Large intestine (tissue), 3 donors: ENCODE results near the gene EFNB2. TPM values are rescaled to one million over a fixed set of nuclear protein-coding genes. Genes with fewer than 3 reads are reported as not detected.

Source experiments
- DNase-seq, 2 donors: peaks; one replicate each; pipeline versions ENCODE4 v3.0.0 to v3.0.0-alpha.2; 2013
- H3K27ac ChIP-seq: one replicate; pipeline ENCODE4 v1.5.1; 2013; ENCODE audit warnings: low read length
- H3K27me3 ChIP-seq: 2 replicates; pipeline ENCODE4 v1.6.1; 2013; ENCODE audit warnings: low read length; ENCODE audit not compliant: control insufficient read depth, insufficient read depth
- H3K36me3 ChIP-seq: 2 replicates; pipeline ENCODE4 v1.6.1; 2013; ENCODE audit warnings: low read length; ENCODE audit not compliant: control insufficient read depth, insufficient read depth
- H3K4me1 ChIP-seq: one replicate; pipeline ENCODE4 v1.6.1; 2013; ENCODE audit warnings: low read length; ENCODE audit not compliant: control insufficient read depth, insufficient read depth
- H3K4me3 ChIP-seq: one replicate; pipeline ENCODE4 v1.5.1; 2013; ENCODE audit warnings: low read length
- H3K9me3 ChIP-seq: one replicate; pipeline ENCODE4 v1.6.1; 2013; ENCODE audit warnings: mild to moderate bottlenecking, low read depth, low read length, moderate library complexity; ENCODE audit not compliant: control insufficient read depth
- WGBS: methylation state at CpG from one replicate; pipeline ENCODE4 v1.1.5; 2013; ENCODE audit warnings: low lambda C conversion rate; ENCODE audit not compliant: insufficient coverage; 5-methylcytosine and 5-hydroxymethylcytosine counted together
- polyA plus RNA-seq: library from polyadenylated mRNA; unstranded; fragments of 120-200 nt; gene quantifications from one replicate; pipeline ENCODE4 v1.2.1, GENCODE V29; 2013

Gene EFNB2
- polyA plus RNA-seq, 1 donor, result 28.8 TPM

- peaks cover 32% of the 10 kb centered on the region for H3K4me1 ChIP-seq
- no peaks in the 10 kb centered on the region for H3K27me3 ChIP-seq
- no peaks in the 10 kb centered on the region for H3K9me3 ChIP-seq
- WGBS, result no CpG with 5 or more reads among the region's 3 CpGs
- H3K36me3 ChIP-seq, result no peaks in the 10 kb centered on the region
- DNase-seq, result no peak
- no peak overlapping the region for H3K27ac ChIP-seq
- H3K4me3 ChIP-seq, result no peak overlapping the region
Observed at GRCh38 chr13:106525865-106526264, 9.6 kb downstream of the EFNB2 start.

GRCh38 chr13:106524108-106524507 is 11.4 kb downstream of the EFNB2 start:
- no peaks in the 10 kb centered on the region for H3K36me3 ChIP-seq
- DNase-seq, result no peak
- H3K27ac ChIP-seq, result no peak overlapping the region
- WGBS, result no CpG with 5 or more reads among the region's 2 CpGs
- no peaks in the 10 kb centered on the region for H3K27me3 ChIP-seq
- peaks cover 30% of the 10 kb centered on the region for H3K4me1 ChIP-seq
- no peaks in the 10 kb centered on the region for H3K9me3 ChIP-seq
- H3K4me3 ChIP-seq, result no peak overlapping the region

- no peak for DNase-seq
- Histone ChIP-seq H3K4me3 (no peak overlapping the region), H3K4me1 (peaks cover 28% of the 10 kb centered on the region), H3K27me3 (no peaks in the 10 kb centered on the region), H3K27ac (no peak overlapping the region), H3K36me3 (no peaks in the 10 kb centered on the region), H3K9me3 (no peaks in the 10 kb centered on the region)
- no CpG with 5 or more reads among the region's 3 CpGs for WGBS
Observed at GRCh38 chr13:106523576-106523975, 11.9 kb downstream of the EFNB2 start.

GRCh38 chr13:106522898-106523525 is 12.4 kb downstream of the EFNB2 start:
- H3K27me3 ChIP-seq, result no peaks in the 10 kb centered on the region
- no peak overlapping the region for H3K4me3 ChIP-seq
- WGBS, result 20% methylated on average over 1 of the region's 7 CpGs
- peaks cover 28% of the 10 kb centered on the region for H3K4me1 ChIP-seq
- no peaks in the 10 kb centered on the region for H3K36me3 ChIP-seq
- peak in 1 of 2 donors; percentile 47 for DNase-seq
- H3K9me3 ChIP-seq, result no peaks in the 10 kb centered on the region
- H3K27ac ChIP-seq, result no peak overlapping the region

- 46% methylated on average over 3 of the region's 5 CpGs for WGBS
- Histone ChIP-seq H3K9me3 (no peaks in the 10 kb centered on the region), H3K27me3 (no peaks in the 10 kb centered on the region), H3K4me3 (no peak overlapping the region), H3K27ac (no peak overlapping the region), H3K36me3 (no peaks in the 10 kb centered on the region), H3K4me1 (peaks cover 20% of the 10 kb centered on the region)
- DNase-seq, result no peak
Observed at GRCh38 chr13:106522112-106522705, 13.3 kb downstream of the EFNB2 start.

GRCh38 chr13:106521095-106521799 is 14.2 kb downstream of the EFNB2 start:
- DNase-seq, result peak in 1 of 2 donors; percentile 38
- Histone ChIP-seq H3K27me3 (no peaks in the 10 kb centered on the region), H3K9me3 (no peaks in the 10 kb centered on the region), H3K27ac (no peak overlapping the region), H3K36me3 (no peaks in the 10 kb centered on the region), H3K4me3 (no peak overlapping the region), H3K4me1 (peaks cover 20% of the 10 kb centered on the region)
- 60% methylated on average over 1 of the region's 5 CpGs for WGBS

- peak in 1 of 2 donors; percentile 52 for DNase-seq
- no peaks in the 10 kb centered on the region for H3K36me3 ChIP-seq
- no peak overlapping the region for H3K27ac ChIP-seq
- H3K4me3 ChIP-seq, result no peak overlapping the region
- no peaks in the 10 kb centered on the region for H3K9me3 ChIP-seq
- H3K27me3 ChIP-seq, result no peaks in the 10 kb centered on the region
- peaks cover 20% of the 10 kb centered on the region for H3K4me1 ChIP-seq
- WGBS, result 0% methylated on average over 1 of the region's 12 CpGs
Observed at GRCh38 chr13:106520251-106521054, 15.0 kb downstream of the EFNB2 start.

- no peaks in the 10 kb centered on the region for H3K9me3 ChIP-seq
- H3K27ac ChIP-seq, result no peak overlapping the region
- no peak overlapping the region for H3K4me3 ChIP-seq
- H3K4me1 ChIP-seq, result peaks cover 20% of the 10 kb centered on the region
- peak in 1 of 2 donors; percentile 53 for DNase-seq
- 80% methylated on average over 1 of the region's 11 CpGs for WGBS
- H3K27me3 ChIP-seq, result no peaks in the 10 kb centered on the region
- H3K36me3 ChIP-seq, result no peaks in the 10 kb centered on the region
Observed at GRCh38 chr13:106518512-106518911, 16.9 kb downstream of the EFNB2 start.

GRCh38 chr13:106517109-106517847 is 18.2 kb downstream of the EFNB2 start:
- WGBS, result no CpG with 5 or more reads among the region's 4 CpGs
- no peak for DNase-seq
- no peaks in the 10 kb centered on the region for H3K27me3 ChIP-seq
- no peaks in the 10 kb centered on the region for H3K36me3 ChIP-seq
- no peaks in the 10 kb centered on the region for H3K9me3 ChIP-seq
- H3K4me1 ChIP-seq, result peaks cover 13% of the 10 kb centered on the region
- no peak overlapping the region for H3K27ac ChIP-seq
- no peak overlapping the region for H3K4me3 ChIP-seq
